SK-N-SH (cell line): Measurements from ENCODE around the gene CA10. TPM values are rescaled to one million over a fixed set of nuclear protein-coding genes. Genes with fewer than 3 reads are reported as not detected.

Source experiments
- CTCF ChIA-PET: fragments of 300-600, 350-600 bp; formaldehyde crosslinking; extraction: SDS; loops from one replicate; lab custom pipeline; 2021; lab: Yijun Ruan, JAX
- POLR2A ChIA-PET: fragments of 350-600 bp; sonication (Branson Sonifier 250); formaldehyde crosslinking; extraction: SDS; loops from one replicate; lab custom pipeline; 2020; ENCODE audit warnings: antibody characterized with exemption, inconsistent platforms; lab: Yijun Ruan, JAX
- DNase-seq: peaks from one replicate; pipeline ENCODE4 v3.0.0; 2012
- H2AFZ ChIP-seq: fragments of 200-600 bp; sonication (generic); 2 replicates; pipeline ENCODE4 v1.8.1; 2016; ENCODE audit warnings: antibody characterized with exemption, mild to moderate bottlenecking, low read depth
- H3F3A ChIP-seq: fragments of 200-600 bp; sonication (generic); replicated peaks from 2 replicates; pipeline ENCODE3; 2016; ENCODE audit warnings: antibody characterized with exemption, mild to moderate bottlenecking; ENCODE audit not compliant: insufficient read depth
- H3K27ac ChIP-seq, 2 experiments: fragments of 200-500 bp in 1 of 2; fragments of 200-600 bp in 1 of 2; sonication (Bioruptor generic) in 1 of 2; sonication (generic), shearing (Covaris generic) in 1 of 2; 2 replicates each; pipeline versions ENCODE4 v1.5.1 to v1.6.1; 2014 to 2016; ENCODE audit warnings: low read depth in 2 of 2, inconsistent platforms in 1 of 2, low read length in 1 of 2, mild to moderate bottlenecking in 1 of 2, mixed read lengths in 1 of 2
- H3K27me3 ChIP-seq: fragments of 200-600 bp; sonication (generic), shearing (Covaris generic); 2 replicates; pipeline ENCODE4 v1.6.1; 2016; ENCODE audit warnings: mixed run types; ENCODE audit not compliant: insufficient read depth
- H3K36me3 ChIP-seq, 2 experiments: fragments of 200-500 bp in 1 of 2; fragments of 200-600 bp in 1 of 2; sonication (Bioruptor generic) in 1 of 2; sonication (generic) in 1 of 2; replicated peaks in 1 of 2; 2 replicates each; pipeline versions ENCODE3 to v1.5.1; 2014 to 2016; ENCODE audit warnings: low read length in 1 of 2, mild to moderate bottlenecking in 1 of 2; ENCODE audit not compliant: insufficient read depth in 2 of 2, control insufficient read depth in 1 of 2
- H3K4me1 ChIP-seq, 2 experiments: fragments of 200-500 bp in 1 of 2; fragments of 200-600 bp in 1 of 2; sonication (Bioruptor generic) in 1 of 2; sonication (generic), shearing (Covaris generic) in 1 of 2; 2 replicates each; pipeline versions ENCODE4 v1.5.1 to v1.6.1; 2014 to 2016; ENCODE audit warnings: low read depth in 1 of 2, low read length in 1 of 2, mixed run types in 1 of 2; ENCODE audit not compliant: insufficient read depth in 2 of 2, control insufficient read depth in 1 of 2
- H3K4me2 ChIP-seq: fragments of 200-600 bp; sonication (generic), shearing (Covaris generic); 2 replicates; pipeline ENCODE4 v1.6.1; 2017; ENCODE audit warnings: mixed run types
- H3K4me3 ChIP-seq, 2 experiments: fragments of 200-500 bp in 1 of 2; fragments of 200-600 bp in 1 of 2; sonication (Bioruptor generic) in 1 of 2; sonication (generic), shearing (Covaris generic) in 1 of 2; 2 replicates each; pipeline versions ENCODE4 v1.5.1 to v1.8.1; 2014 to 2016; ENCODE audit warnings: low read depth in 2 of 2, inconsistent platforms in 1 of 2, low read length in 1 of 2, mild to moderate bottlenecking in 1 of 2, mixed read lengths in 1 of 2, moderate library complexity in 1 of 2
- H3K79me2 ChIP-seq: fragments of 200-600 bp; sonication (generic); 2 replicates; pipeline ENCODE4 v1.8.1; 2017; ENCODE audit warnings: mild to moderate bottlenecking; ENCODE audit not compliant: insufficient read depth
- H3K9ac ChIP-seq: fragments of 200-600 bp; sonication (generic); 2 replicates; pipeline ENCODE4 v1.6.1; 2017; ENCODE audit warnings: mixed run types
- H3K9me2 ChIP-seq: fragments of 200-600 bp; sonication (generic); 2 replicates; pipeline ENCODE4 v1.6.1; 2017; ENCODE audit warnings: mixed run types
- H3K9me3 ChIP-seq: fragments of 200-600 bp; sonication (generic); 2 replicates; pipeline ENCODE4 v1.6.1; 2017; ENCODE audit warnings: mixed run types, mild to moderate bottlenecking, moderate library complexity
- H4K20me1 ChIP-seq: fragments of 200-600 bp; sonication (generic); 2 replicates; pipeline ENCODE4 v1.6.1; 2017; ENCODE audit warnings: mild to moderate bottlenecking, mixed run types; ENCODE audit not compliant: insufficient read depth
- TAF1 ChIP-seq: IDR thresholded peaks from 2 replicates; pipeline ENCODE4 v1.6.1; 2012; ENCODE audit warnings: low read depth, mild to moderate bottlenecking, low read length, moderate library complexity, borderline replicate concordance
- whole genome bisulfite sequencing: methylation state at CpG from one replicate; pipeline ENCODE4 v1.1.6; 2017; ENCODE audit warnings: low lambda C conversion rate; 5-methylcytosine and 5-hydroxymethylcytosine counted together
- polyA plus RNA-seq, 3 experiments: library from polyadenylated mRNA; depleted of rRNA; stranded (reverse); fragments of >200 nt; gene quantifications; 2 replicates each; pipeline ENCODE4 v1.2.3, GENCODE V29; 2012

Gene CA10
- polyA plus RNA-seq, 1 of the 3 experiments (the other 2 are of a cell fraction): not detected

- Histone ChIP-seq H3F3A (no peaks in the 10 kb centered on the region), H3K27ac (no peak overlapping the region), H3K9ac (no peak overlapping the region), H3K4me3 (no peak overlapping the region), H3K9me3 (no peaks in the 10 kb centered on the region; the same call in 1 of the 2 replicates), H3K4me1 (no peaks in the 10 kb centered on the region), H3K79me2 (no peaks in the 10 kb centered on the region), H3K4me2 (no peak overlapping the region), H2AFZ (no peak overlapping the region), H3K36me3 (no peaks in the 10 kb centered on the region), H3K27me3 (no peaks in the 10 kb centered on the region), H3K9me2 (no peaks in the 10 kb centered on the region), H4K20me1 (no peaks in the 10 kb centered on the region)
- DNase-seq: no peak
- CTCF ChIA-PET: no interaction called here
- POLR2A ChIA-PET: no interaction called here
- WGBS: 35% methylated on average over 3 of the region's 3 CpGs
- TF ChIP-seq TAF1: no peak
These were observed 577.6 kb downstream of the CA10 start for GRCh38 chr17:51580869-51581268.
